Breast epithelium (tissue), 3 donors: ENCODE data around the gene C19orf12.
A peak's percentile ranks its signal among the peaks of the same experiment; 100 is the strongest.

Experiments
- POLR2AphosphoS5 ChIP-seq, 3 donors: sonication (generic); formaldehyde crosslinking; IDR thresholded peaks; one replicate each; pipeline ENCODE4 v1.6.1; 2017; ENCODE audit warnings: antibody characterized with exemption in 3 of 3
- TF ChIP-seq, protein P1 (sequence below), 3 donors: fragments of 450-650 bp; IDR thresholded peaks; one replicate each; pipeline ENCODE4 v1.5.1; 2016 to 2017; ENCODE audit warnings: antibody characterized with exemption in 3 of 3, mild to moderate bottlenecking in 3 of 3, moderate library complexity in 3 of 3

DNA sequence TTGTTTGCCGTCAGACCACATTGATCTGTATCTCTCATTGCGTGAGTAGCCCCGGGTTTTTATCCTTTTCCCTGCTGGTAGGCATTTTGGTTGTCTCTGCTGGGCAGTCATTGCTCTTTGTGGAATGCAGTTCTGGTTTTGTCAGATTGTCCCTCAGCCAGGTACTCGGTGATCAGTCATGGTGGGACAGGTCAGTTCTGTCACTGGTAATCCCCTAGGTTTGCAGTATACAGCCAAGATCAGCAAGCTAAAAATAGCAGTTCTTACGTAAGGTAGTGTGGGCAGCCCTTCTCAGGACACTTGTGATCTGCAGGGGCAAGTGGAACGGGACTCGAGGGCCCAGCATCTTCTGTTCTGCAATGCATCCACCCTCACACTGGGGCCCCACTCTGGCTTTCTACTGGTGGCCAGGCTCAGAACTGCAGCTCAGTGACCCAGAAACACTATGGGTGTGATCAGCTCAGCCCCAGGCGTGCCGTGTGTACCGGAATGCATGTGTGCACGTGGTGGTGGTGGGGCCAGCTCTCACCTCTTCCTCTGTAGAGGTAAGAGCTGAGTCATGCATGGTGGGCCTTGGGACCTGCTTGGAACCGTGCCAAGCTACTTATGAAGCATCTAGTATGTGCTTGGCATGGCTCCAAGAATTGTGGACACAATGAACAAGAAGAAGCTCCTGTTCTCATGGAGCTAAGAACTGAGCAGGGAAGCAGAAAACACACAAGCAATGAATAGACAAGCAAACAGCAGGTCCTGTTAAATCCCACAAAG, 43.5 kb downstream of the C19orf12 start:
- TF ChIP-seq, protein P1, sequence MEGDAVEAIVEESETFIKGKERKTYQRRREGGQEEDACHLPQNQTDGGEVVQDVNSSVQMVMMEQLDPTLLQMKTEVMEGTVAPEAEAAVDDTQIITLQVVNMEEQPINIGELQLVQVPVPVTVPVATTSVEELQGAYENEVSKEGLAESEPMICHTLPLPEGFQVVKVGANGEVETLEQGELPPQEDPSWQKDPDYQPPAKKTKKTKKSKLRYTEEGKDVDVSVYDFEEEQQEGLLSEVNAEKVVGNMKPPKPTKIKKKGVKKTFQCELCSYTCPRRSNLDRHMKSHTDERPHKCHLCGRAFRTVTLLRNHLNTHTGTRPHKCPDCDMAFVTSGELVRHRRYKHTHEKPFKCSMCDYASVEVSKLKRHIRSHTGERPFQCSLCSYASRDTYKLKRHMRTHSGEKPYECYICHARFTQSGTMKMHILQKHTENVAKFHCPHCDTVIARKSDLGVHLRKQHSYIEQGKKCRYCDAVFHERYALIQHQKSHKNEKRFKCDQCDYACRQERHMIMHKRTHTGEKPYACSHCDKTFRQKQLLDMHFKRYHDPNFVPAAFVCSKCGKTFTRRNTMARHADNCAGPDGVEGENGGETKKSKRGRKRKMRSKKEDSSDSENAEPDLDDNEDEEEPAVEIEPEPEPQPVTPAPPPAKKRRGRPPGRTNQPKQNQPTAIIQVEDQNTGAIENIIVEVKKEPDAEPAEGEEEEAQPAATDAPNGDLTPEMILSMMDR (IDR thresholded peaks at IDR 0.05), result peak; percentile 6 to 51 (median 32)
- peak in 2 of 3 donors; percentile 13 to 24 for TF ChIP-seq POLR2AphosphoS5 (IDR thresholded peaks at IDR 0.05)
